ENCODE data around the gene KDM5B.

DNA sequence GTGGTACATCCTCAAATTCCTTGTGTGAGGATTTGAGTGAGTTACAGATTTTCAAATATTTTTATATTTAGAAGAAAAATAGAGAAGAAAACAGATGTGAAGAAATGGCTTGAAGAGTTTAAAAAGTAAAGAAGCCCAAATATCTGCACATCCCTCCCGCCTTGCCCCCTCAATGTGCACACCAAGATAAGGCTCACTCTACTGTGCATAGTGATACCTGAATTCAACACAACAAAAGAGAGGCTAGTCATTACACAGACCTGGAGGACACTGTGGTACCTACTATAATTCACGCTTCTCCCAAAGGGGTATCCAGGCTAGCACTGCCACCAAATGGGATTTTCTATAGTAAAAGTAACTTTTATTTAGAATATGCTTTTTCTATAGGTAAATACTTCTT, 53.9 kb downstream of the KDM5B start:
- TF ChIP-seq, protein P1, sequence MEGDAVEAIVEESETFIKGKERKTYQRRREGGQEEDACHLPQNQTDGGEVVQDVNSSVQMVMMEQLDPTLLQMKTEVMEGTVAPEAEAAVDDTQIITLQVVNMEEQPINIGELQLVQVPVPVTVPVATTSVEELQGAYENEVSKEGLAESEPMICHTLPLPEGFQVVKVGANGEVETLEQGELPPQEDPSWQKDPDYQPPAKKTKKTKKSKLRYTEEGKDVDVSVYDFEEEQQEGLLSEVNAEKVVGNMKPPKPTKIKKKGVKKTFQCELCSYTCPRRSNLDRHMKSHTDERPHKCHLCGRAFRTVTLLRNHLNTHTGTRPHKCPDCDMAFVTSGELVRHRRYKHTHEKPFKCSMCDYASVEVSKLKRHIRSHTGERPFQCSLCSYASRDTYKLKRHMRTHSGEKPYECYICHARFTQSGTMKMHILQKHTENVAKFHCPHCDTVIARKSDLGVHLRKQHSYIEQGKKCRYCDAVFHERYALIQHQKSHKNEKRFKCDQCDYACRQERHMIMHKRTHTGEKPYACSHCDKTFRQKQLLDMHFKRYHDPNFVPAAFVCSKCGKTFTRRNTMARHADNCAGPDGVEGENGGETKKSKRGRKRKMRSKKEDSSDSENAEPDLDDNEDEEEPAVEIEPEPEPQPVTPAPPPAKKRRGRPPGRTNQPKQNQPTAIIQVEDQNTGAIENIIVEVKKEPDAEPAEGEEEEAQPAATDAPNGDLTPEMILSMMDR (IDR thresholded peaks at IDR 0.05): no peak
- TF ChIP-seq SIN3A (IDR thresholded peaks at IDR 0.05; ENCODE audit: borderline replicate concordance, insufficient read depth, low read depth, low read length) (no peak), TCF7L2 (IDR thresholded peaks at IDR 0.05; ENCODE audit: low read depth, low read length) (no peak)

Data from Panc1 (cell line).